NCI-H1092 (cell line): ENCODE data around the gene DST.

Experiments used
- DNase-seq: peaks from one replicate; lab custom pipeline; 2025; lab: John Stamatoyannopoulos, UW

Gene DST

DNA sequence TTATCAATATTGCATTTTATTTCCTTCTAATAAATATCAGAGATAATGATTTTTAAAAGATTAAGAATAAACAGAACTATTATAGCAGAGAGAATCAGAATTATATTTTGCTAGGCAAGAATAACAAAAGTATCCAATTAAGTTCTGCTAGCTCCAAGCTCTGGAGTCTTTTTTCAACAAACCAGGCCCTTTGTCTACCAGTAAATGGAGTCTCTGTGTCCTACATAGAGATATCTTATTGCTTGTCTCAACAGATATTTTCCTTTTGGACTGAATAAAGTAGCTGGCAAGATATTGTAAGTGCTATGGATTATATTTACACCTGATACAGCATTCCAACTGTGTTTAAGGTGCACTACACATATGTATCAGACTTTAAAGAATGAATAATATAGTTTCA lies 107.1 kb downstream of the DST start:
- DNase-seq = no peak

DNA sequence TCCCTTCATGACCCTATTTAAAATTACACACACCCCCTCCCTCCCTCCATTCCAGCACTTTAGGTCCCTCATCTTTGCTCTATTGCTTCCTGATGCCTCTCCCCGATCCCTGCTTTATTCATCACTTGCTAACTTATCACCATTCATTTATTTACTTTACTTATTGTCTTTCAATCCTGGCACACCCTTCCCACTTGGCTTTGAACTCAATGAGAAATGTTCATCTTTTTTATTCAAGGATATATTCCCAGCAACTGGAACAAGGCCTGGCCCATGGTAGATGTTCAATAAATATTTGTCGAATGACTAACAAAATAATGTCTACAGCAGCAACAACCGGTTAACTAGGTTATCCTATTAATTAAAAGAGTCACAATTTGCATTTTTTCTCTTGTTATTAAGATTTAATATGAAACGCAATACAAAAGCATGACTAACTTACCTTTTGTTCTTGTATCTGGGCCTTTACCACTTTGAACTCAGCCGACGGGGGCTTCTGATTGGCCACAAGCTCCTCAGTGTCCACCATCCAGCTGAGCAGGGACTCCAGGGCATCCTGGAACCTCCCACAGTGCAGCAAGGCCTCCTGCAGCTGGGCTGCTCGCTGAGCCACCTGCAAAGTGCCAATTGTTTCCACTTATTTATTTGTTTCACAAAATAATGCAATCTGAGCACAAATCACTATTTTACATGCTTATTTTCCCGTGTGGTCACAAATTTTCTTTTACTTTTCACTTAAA lies 107.8 kb downstream of the DST start:
- no peak for DNase-seq

DNA sequence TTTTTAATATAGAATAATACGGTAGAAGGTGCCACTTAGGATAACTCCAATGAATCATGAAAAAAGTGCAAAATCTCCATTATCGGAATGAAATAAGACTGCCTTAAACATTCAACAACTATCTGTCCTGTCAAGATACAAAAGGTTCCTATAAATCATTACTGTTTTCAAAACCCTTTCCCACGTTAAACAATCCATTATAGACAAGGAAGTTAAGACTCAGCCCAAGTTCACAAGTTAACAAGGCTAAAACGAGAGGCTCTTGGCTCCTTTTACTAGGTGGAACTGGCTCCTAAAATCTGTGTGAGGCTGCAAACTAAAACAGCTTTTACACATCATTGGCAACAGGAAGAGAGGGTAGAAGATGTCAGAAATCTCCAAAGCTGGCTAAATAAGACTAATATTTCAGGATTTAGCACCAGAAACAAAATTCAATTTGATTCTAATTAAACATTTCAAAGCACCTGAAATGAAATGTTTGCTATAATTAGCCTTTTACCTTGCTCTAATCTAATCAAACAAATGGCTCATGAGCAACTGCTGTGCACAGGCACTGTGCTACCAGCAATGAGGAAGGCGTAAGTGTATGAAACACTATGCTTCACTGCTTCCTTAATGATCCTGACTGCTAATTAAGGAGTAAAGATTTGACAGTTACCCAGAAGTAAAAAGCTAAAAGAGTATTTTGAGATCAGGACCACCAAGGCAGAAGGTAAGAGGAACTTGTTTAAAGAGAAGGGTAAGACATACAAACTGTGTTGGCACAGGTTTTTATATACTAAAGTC lies 109.7 kb downstream of the DST start:
- DNase-seq = no peak

DNA sequence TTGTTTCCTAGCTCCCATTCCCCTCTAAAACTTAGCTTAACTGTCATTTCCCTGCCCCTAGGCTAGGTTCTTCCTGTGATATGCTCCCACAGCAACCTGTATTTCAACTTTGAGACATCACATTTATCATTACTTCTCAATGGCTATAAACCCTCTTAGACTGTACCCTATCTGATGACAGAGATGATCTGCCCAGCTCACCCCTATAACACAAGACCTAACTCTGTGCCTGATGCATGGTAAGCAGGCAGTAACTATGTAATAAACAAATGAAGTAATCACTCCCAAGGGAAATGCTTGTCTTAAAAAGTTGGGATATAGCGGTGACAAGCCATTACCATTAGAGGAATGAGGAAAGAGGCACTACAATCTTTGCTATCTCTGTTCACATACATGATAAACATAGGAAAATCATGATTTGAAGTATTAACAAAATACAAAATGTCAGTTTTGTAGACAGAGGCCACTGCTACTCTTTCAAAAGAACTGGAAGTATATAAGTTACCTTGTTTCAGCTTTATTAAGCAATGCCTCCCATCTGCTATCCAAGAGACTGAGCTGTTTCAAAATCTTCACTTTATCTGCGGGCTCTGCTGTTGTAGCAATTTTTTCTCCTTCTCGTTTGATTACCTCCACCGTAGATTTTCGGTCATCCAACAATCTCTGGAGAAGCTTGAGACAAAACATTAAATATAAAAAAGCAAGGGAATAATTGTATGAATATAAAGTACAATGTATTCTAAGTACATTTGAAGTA lies 110.7 kb downstream of the DST start:
- no peak for DNase-seq

- DNase-seq = no peak
Measured at GRCh38 chr6:56529594-56530191, 113.0 kb downstream of the DST start.

GRCh38 chr6:56528412-56528841 lies 114.3 kb downstream of the DST start:
- DNase-seq = no peak

DNA sequence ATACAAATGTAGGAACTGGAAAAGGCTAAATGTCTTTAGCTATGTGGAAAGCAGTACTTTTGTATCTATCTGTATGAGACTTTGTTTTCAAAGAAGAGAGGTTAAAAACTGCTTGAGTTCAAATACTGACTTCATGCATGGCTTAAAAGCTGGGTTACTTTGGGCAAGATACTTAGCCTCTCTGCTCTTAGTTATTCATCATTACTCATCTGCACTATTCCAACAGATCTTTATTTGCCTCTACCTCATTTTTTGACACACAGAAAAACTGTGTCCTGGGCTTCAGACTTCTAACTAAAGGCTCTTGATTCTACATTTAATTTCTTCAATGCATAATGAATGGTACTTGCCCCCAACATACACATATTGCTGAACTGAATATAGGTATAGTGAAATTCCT lies 114.8 kb downstream of the DST start:
- no peak for DNase-seq

GRCh38 chr6:56526860-56527544 lies 115.7 kb downstream of the DST start:
- no peak for DNase-seq

DNA sequence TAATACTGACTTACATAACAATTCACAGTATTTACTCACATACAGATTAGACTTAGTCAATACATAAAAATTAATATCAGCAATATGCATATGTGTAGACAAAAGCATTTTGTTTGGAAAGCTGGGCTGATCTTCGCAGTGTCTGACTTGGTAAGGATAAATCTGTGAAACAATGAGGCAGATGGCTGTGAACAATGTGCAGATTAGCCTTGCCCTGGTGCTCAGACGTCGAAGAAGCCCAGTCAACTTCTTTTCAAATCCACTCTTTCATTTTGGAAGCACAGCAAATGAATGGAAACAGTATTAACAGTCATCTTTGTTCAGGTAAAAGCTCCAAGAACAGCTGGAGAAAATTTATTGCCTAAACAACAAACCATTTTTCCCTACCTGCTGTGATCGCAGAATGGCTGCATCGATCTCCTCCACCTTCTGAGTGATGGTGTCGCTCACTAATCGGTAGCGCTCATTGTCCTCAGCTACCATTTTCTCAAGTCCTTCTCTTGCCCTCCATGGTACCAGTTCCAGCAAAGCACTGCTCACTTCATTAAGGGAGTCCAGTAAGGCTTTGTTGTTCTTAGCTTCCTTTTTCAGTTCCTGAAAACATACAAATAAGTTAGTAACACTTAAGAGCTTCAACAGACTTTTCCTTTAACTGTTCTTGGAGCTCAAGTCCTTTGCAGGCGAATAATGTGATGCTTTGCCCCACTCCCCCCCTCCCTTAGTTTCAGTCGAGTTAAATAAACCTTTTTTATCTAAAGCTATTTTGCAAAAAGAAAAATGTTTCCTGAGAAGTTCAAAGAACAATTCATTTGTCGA lies 116.5 kb downstream of the DST start:
- DNase-seq = no peak

GRCh38 chr6:56524891-56525703 lies 117.6 kb downstream of the DST start:
- DNase-seq = no peak

DNA sequence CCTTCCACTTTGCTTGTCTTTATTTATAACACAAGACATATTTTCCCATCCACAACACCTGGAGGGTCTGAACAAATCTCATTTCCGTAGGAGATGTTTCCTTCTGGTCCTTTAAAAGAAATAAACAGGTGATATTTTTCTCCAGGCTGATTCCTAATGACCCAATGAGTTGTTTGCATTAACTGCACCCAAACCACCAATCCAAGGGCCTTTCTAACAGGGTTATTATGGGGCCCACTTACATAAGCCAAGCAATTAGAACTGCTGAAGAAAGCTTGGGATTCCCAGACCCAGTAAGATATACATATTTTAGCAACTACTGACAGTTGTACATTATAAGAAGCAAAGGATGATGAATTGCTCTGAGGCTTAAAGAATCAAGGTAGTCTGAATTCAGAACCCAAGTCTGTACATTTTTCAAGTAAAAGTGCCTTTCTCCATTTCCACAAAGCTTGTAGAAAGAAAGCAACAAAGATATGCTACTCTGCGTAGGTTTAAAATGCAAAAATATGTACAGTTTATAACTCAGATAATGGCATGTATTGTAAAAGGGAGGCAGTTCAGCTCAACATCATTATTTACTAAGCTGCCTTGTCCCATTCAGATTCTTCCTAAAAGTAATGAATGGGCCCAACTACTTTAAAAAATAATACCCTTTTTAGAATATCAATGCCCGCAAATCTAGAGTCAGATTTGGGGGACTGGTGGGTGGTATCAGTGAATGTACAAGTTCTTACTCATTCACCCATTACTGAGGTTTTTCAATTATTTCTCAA lies 120.0 kb downstream of the DST start:
- no peak for DNase-seq

DNA sequence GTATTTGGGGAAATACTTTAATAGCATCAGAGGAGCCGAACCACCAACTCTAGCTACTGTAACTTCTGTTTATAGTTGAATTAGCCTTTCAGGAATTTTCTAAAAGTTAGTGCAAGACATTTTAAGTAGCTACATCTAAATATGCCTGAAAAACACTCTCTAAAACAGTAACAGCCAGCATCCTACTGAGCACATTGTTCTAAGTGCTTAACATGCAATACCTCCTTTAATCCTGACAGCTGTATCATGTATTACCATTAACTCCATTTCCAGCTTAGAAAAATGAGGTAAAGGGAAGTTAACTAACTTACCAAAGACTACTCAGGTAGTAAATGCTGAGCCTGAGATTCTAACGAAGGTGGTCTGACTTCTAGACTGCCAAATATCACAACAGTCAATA lies 120.7 kb downstream of the DST start:
- DNase-seq = no peak

DNA sequence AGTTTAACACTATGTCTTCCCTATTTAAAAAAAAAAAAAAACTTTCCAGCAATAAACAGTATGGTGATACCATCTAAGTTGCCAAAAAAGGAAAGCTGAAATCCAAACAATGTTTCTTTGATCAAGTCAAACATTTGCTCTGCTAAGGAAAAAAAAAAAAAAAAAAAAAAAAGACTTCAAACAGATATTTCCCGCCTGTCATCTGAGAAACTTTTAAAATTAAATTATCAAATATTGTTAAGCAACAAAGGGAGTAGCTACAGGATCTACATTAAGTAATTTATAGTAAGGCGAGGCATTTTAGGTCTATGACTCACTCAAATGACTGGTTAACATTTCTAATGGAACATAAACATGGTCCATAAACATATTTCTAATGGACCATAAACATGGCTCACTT lies 121.2 kb downstream of the DST start:
- DNase-seq = no peak

DNA sequence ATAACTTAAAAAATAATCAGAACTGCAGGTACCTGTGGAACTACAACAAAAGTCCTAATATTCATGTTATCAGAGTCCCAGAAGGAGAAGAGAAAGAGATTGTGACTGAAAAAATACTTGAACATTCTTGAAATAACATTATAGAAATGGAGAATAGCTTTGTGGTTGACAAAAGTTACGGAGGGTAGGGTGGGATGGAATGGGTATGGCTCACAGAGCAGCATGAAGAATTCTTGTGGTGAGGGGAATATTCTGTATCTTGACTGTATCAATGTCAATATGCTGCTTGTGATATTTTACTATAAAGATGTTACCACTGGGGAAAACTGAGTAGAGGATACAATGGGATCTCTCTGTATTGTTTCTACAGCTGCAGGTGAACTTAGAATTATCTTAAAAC lies 122.5 kb downstream of the DST start:
- no peak for DNase-seq

- DNase-seq = no peak
Measured at GRCh38 chr6:56518995-56519767, 123.5 kb downstream of the DST start.

DNA sequence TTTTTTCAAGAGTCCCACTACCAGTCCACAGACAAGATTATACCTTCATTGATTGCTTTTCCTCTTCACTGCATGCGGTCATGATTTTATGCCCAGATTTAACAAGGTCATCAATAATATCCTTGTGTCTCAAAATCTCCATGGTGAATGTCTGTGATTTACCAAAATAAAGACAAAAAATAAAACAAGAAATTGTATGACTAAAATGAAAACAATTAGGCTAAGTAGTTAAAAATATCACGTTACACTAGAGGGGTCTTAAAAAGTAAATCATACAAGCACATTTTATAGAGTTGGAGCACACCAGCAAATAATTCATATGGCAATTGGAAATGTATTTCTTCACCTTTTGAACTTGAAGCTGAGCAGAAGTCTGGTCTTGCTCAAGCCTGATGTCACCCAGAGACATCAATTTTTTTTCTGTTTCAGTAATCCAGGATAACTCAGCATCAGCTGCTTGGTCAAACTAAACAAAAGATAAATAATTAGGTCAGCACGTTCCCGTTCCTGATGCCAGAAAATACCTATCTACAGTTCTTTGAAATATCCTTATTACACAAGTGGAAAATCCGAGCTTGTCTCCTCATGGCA lies 125.4 kb downstream of the DST start:
- DNase-seq = peak; percentile 56

DNA sequence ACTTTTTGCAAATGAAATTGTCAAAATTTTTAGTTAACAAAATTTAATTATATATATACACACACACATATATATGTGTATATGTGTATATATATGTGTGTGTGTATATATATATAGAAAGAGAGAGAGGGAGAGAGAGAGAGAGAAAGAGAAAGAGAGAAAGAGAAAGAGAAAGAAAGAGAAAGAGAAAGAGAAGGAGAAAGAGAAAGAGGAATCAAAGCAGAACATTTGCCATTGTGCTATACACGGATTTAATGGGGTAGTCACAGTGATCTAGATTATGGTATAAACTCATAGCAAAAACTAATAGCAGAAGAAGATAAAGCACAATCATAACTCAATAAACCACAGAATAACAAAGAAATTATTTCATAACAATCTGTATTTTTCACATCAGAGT lies 126.7 kb downstream of the DST start:
- DNase-seq = no peak
